Measurements from ENCODE around the gene SYCP2L. TPM values are rescaled to one million over a fixed set of nuclear protein-coding genes. Genes with fewer than 3 reads are reported as not detected.

SYCP2L gene
- total and polyA plus RNA-seq, 2 of the 8 experiments (the other 6 are each of a cell fraction or from before 2014, with no cell fraction given) = 1.7 to 4.2 TPM

GRCh38 chr6:10838794-10839333 lies 48.0 kb upstream of the SYCP2L start (continued):
- TF ChIP-seq, protein P1, sequence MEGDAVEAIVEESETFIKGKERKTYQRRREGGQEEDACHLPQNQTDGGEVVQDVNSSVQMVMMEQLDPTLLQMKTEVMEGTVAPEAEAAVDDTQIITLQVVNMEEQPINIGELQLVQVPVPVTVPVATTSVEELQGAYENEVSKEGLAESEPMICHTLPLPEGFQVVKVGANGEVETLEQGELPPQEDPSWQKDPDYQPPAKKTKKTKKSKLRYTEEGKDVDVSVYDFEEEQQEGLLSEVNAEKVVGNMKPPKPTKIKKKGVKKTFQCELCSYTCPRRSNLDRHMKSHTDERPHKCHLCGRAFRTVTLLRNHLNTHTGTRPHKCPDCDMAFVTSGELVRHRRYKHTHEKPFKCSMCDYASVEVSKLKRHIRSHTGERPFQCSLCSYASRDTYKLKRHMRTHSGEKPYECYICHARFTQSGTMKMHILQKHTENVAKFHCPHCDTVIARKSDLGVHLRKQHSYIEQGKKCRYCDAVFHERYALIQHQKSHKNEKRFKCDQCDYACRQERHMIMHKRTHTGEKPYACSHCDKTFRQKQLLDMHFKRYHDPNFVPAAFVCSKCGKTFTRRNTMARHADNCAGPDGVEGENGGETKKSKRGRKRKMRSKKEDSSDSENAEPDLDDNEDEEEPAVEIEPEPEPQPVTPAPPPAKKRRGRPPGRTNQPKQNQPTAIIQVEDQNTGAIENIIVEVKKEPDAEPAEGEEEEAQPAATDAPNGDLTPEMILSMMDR (IDR thresholded peaks at IDR 0.05; ENCODE audit: control extremely low read depth in 1 of 3, insufficient read depth in 1 of 3, low read depth in 1 of 3, low read length in 3 of 3) = no peak
